GM13976 (cell line): Measurements from ENCODE around the gene HERC4.

ENCODE experiments used
- DNase-seq: peaks from one replicate; pipeline ENCODE4 v3.0.0; 2012; ENCODE audit warnings: low spot score
- in situ Hi-C: fragments of 300-500 bp; cut with MboI; formaldehyde crosslinking; loops from one replicate; pipeline ENCODE4 v1.12.0; 2022; ENCODE audit warnings: low sequenced_read_pairs, mixed read lengths, inconsistent platforms; ENCODE audit not compliant: unreplicated experiment
- TF ChIP-seq, protein P1 (sequence below): IDR thresholded peaks from 2 replicates; pipeline ENCODE4 v1.5.1; 2012; ENCODE audit warnings: borderline replicate concordance, mild to moderate bottlenecking; ENCODE audit not compliant: insufficient read depth; ENCODE audit errors: extremely low read depth, missing control alignments, control extremely low read depth

The HERC4 gene

DNA sequence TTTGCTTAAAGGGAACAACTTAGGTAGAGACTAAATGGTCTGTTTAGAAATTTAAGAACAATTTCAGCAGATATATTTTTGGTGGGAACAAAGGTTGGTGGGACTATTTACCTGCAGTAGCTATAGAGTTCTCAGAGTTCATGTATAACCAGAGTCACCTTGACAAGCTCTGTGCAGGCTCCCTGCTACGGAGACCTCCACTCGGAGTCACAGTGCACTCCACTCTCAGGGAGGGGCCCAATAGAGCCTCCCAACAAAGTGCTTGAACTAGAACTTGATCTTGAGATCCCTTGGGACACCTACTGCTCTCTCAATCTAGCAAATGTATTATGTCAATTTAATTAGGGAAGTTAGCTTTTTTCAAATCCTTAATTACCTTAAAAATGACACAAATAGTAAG, 36.5 kb upstream of the HERC4 start:
- no peak for DNase-seq
- TF ChIP-seq, protein P1, sequence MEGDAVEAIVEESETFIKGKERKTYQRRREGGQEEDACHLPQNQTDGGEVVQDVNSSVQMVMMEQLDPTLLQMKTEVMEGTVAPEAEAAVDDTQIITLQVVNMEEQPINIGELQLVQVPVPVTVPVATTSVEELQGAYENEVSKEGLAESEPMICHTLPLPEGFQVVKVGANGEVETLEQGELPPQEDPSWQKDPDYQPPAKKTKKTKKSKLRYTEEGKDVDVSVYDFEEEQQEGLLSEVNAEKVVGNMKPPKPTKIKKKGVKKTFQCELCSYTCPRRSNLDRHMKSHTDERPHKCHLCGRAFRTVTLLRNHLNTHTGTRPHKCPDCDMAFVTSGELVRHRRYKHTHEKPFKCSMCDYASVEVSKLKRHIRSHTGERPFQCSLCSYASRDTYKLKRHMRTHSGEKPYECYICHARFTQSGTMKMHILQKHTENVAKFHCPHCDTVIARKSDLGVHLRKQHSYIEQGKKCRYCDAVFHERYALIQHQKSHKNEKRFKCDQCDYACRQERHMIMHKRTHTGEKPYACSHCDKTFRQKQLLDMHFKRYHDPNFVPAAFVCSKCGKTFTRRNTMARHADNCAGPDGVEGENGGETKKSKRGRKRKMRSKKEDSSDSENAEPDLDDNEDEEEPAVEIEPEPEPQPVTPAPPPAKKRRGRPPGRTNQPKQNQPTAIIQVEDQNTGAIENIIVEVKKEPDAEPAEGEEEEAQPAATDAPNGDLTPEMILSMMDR, result no peak
- in situ Hi-C loops, result no loop called here

DNA sequence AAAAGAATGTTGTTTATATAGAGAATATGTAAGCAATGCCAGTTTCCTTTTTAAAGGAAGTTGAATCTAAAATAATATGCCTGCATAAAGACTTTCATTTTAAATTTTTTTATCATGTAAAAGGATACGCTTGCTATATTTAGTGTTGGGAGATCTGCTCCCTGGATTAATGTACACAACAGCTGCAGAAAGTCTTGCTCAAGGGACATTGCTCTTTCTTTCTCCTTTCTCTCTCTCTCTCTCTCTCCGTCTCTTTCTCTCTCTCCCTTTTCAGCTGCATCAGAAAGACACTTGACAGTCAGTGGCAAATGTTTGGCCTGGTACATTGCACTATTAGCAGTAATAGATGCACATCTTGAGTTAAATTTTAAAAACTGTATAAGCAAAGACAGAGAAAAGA, 34.9 kb upstream of the HERC4 start:
- DNase-seq, result no peak
- TF ChIP-seq, protein P1, result no peak
- in situ Hi-C loops, result no loop called here

DNA sequence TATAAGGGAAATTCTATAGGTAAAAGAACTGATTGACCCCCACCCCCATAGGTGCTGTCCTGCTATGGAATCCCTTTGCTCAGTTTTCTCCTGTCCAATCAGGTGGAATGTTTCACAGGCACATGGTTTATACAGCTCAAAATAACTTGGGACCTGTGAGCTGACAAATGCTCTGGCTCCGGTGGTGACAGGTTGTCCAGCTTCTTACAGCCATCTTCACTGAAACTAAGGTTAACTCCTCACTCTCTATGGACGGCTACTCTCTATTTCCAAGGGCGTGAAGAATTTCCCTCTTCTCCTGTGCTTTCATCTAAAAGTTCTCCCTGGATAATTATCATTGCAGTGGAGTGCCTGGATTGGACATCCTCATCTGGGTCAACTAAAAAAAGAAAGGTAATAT, 34.2 kb upstream of the HERC4 start, which contains the start of gene MYPN:
MYPN (plus strand) TSS at position 158 of the 400 bp plus-strand sequence. CDS start 11,951 bp downstream, outside the sequence.
- TF ChIP-seq, protein P1, result no peak
- no peak for DNase-seq
- in situ Hi-C loops, result no loop called here

DNA sequence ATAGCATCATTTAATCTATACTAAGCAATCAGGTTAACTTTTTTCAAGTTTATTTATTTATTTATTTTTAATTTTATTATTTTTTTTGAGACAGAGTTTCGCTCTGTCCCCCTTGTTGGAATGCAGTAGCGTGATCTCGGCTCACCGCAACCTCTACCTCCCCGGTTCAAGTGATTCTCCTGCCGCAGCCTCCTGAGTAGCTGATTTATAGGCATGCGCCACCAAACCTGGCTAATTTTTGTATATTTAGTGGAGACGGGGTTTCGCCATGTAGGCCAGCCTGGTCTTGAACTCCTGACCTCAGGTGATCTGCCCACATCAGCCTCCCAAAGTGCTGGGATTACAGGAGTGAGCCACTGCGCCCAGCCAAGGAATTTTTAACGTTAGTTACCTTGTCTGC, 33.6 kb upstream of the HERC4 start:
- in situ Hi-C loops, result no loop called here
- TF ChIP-seq, protein P1, result no peak
- no peak for DNase-seq

DNA sequence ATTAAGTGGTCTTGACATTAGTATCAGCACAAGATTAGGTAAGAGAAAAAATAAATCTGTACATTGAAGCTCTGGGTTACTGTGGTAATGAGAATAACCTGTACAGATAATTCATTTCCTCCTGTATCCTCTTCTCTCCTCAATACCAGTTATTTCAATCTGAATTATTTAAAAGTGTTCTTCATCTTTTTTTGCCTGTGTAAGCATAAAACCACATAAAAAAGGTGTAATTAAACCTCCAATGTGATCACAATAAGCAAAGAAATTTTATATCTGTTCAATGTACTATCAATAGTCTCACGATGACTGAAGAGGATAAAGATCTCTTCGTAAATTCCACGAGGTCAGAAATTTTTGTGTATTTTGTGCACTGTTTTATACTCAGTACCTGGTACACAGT, 33.0 kb upstream of the HERC4 start:
- in situ Hi-C loops, result no loop called here
- TF ChIP-seq, protein P1, result no peak
- no peak for DNase-seq

DNA sequence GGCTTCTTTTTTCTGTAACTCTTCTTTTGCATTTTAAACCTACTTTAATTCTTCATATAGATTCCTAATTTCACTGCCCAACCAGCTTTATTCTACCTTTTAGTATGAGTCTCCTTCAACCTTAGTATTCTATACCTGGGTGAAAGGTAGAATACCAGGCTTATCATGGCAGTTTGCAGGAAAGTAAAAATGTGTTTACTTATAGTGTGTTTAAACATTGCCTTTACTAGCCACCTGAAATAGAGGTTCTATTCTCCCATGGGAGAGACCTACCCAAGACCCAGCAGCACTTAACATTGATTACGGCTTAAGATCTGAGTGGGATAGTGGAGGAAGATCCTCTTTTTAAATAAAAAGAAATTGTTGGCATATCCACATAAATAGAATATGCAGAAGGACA, 32.6 kb upstream of the HERC4 start:
- in situ Hi-C loops, result no loop called here
- no peak for DNase-seq
- TF ChIP-seq, protein P1, result no peak

DNA sequence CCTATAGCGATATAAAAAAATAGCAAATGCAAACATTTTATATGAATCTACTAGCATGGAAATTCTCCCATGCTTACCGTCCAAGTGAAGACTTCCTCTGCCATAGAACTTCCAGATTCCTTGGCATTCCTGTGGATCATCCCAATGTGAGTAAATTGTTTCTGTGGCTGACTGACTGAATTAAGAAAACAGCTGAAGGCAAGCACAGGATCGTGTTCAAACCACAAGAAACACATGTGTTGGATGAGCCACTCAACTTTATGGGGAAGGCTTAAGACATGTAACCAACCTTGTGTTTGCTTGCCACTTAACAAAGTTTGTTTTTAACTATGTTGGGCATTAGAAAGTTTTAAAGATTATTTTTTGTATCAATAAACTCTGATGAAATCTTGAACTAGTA, 31.6 kb upstream of the HERC4 start:
- TF ChIP-seq, protein P1, result no peak
- DNase-seq, result no peak
- in situ Hi-C loops, result no loop called here
